Smooth muscle cell (in vitro differentiated cells): ENCODE results near the gene LPO. TPM values are rescaled to one million over a fixed set of nuclear protein-coding genes. Genes with fewer than 3 reads are reported as not detected.

Source experiments
- DNase-seq: peaks from one replicate; lab custom pipeline; 2025; ENCODE audit not compliant: unreplicated experiment; lab: John Stamatoyannopoulos, UW
- H2AFZ ChIP-seq: fragments of 200-600 bp; sonication (generic); 2 replicates; pipeline ENCODE4 v1.6.0; 2016; ENCODE audit warnings: antibody characterized with exemption, low read depth, mild to moderate bottlenecking
- H3F3A ChIP-seq: fragments of 200-600 bp; sonication (generic); 2 replicates; pipeline ENCODE4 v1.6.0; 2017; ENCODE audit warnings: antibody characterized with exemption, low read depth
- H3K27ac ChIP-seq: fragments of 200-600 bp; sonication (generic); 2 replicates; pipeline ENCODE4 v1.5.1; 2016; ENCODE audit warnings: low read depth, mild to moderate bottlenecking
- H3K27me3 ChIP-seq: fragments of 200-600 bp; sonication (generic); 2 replicates; pipeline ENCODE4 v1.6.1; 2016; ENCODE audit warnings: low read depth, mild to moderate bottlenecking
- H3K36me3 ChIP-seq: fragments of 200-600 bp; sonication (generic); 2 replicates; pipeline ENCODE4 v1.5.1; 2016; ENCODE audit warnings: low read depth
- H3K4me1 ChIP-seq: fragments of 200-600 bp; sonication (generic); 2 replicates; pipeline ENCODE4 v1.5.1; 2016; ENCODE audit warnings: low read depth
- H3K4me2 ChIP-seq: fragments of 200-600 bp; sonication (generic); 2 replicates; pipeline ENCODE4 v1.6.0; 2016; ENCODE audit warnings: mild to moderate bottlenecking
- H3K4me3 ChIP-seq: fragments of 200-600 bp; sonication (generic); 2 replicates; pipeline ENCODE4 v1.5.1; 2016; ENCODE audit warnings: mild to moderate bottlenecking
- H3K79me2 ChIP-seq: fragments of 200-600 bp; sonication (generic); 2 replicates; pipeline ENCODE4 v1.6.0; 2016; ENCODE audit warnings: low read depth, mild to moderate bottlenecking
- H3K9ac ChIP-seq: fragments of 200-600 bp; sonication (generic); 2 replicates; pipeline ENCODE4 v1.6.0; 2016; ENCODE audit warnings: low read depth
- H3K9me3 ChIP-seq: fragments of 200-600 bp; sonication (generic); replicated peaks from 2 replicates; pipeline ENCODE4 v1.5.1; 2016; ENCODE audit warnings: low read depth
- H4K20me1 ChIP-seq: fragments of 200-600 bp; sonication (generic); 2 replicates; pipeline ENCODE4 v1.6.0; 2016; ENCODE audit warnings: low read depth
- WGBS: methylation state at CpG from one replicate; pipeline ENCODE4 v1.1.7; 2016; ENCODE audit warnings: low lambda C conversion rate; 5-methylcytosine and 5-hydroxymethylcytosine counted together
- polyA plus RNA-seq: library from polyadenylated mRNA; unstranded; fragments of >200 nt; fragmentation: Nextera tagmentation; extraction: Ambion mirVana; gene quantifications from 2 replicates; pipeline ENCODE4 v1.2.1, GENCODE V29; 2016
- total RNA-seq: library from RNA; depleted of rRNA; stranded (reverse); fragments of >200 nt; gene quantifications from 2 replicates; pipeline ENCODE4 v1.2.3, GENCODE V29; 2014
- TF ChIP-seq, protein P1 (sequence below): fragments of 200-600 bp; sonication (generic); IDR thresholded peaks from 2 replicates; pipeline ENCODE4 v1.5.1; 2017; ENCODE audit warnings: borderline replicate concordance, mild to moderate bottlenecking, antibody characterized with exemption; ENCODE audit not compliant: insufficient read depth, poor library complexity, severe bottlenecking

The LPO gene
- total and polyA plus RNA-seq, 2 experiments from 2014 or later: 3.3 to 4.1 TPM

DNA sequence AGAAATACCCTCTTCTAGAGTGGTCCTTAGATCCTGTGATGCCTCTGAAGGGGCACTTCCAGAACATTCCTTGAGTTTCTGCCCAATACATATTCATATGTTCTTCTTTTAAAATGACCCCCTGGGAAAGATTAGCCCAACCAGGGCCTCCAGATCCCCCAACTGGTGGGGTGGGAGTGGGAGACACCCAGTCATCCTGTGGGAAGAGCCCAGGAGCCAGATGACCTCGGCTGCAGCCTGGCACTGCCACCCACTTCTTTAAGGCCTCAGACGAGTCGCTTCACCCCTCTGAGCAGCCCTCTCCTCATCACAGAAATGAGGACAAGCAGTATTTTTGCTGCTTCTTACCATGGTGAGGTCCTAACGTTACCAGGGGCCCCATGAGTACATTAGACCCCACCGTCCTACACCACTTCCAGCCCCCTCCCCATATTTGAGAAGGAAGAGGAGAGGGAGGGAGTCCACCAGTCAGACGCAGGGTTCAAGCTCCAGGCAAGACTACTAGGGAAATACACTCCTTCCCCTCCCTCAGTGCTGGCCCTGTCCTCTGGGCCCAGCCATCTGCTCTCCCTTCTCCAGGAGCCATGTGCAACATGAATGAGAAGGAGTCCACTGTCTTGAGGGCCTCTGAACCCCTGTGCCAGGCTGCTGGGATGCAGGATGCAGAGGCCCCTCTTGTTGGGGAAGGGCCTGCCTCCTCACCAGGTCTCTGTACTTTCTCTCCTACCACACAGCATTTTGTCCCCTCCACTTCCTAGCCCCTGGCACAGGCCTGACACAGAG is 30.6 kb downstream of the LPO start:
- Histone ChIP-seq H3K36me3 (no peaks in the 10 kb centered on the region), H3K4me2 (no peak overlapping the region), H2AFZ (no peak overlapping the region), H3K27ac (no peak overlapping the region), H3K4me3 (no peak overlapping the region), H3K79me2 (no peaks in the 10 kb centered on the region), H3K9me3 (no peaks in the 10 kb centered on the region), H4K20me1 (no peaks in the 10 kb centered on the region), H3K4me1 (no peaks in the 10 kb centered on the region), H3K9ac (no peak overlapping the region), H3F3A (no peaks in the 10 kb centered on the region), H3K27me3 (peaks cover 19% of the 10 kb centered on the region)
- 81% methylated on average over 6 of the region's 6 CpGs for WGBS
- TF ChIP-seq, protein P1, sequence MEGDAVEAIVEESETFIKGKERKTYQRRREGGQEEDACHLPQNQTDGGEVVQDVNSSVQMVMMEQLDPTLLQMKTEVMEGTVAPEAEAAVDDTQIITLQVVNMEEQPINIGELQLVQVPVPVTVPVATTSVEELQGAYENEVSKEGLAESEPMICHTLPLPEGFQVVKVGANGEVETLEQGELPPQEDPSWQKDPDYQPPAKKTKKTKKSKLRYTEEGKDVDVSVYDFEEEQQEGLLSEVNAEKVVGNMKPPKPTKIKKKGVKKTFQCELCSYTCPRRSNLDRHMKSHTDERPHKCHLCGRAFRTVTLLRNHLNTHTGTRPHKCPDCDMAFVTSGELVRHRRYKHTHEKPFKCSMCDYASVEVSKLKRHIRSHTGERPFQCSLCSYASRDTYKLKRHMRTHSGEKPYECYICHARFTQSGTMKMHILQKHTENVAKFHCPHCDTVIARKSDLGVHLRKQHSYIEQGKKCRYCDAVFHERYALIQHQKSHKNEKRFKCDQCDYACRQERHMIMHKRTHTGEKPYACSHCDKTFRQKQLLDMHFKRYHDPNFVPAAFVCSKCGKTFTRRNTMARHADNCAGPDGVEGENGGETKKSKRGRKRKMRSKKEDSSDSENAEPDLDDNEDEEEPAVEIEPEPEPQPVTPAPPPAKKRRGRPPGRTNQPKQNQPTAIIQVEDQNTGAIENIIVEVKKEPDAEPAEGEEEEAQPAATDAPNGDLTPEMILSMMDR: no peak
- DNase-seq: no peak

DNA sequence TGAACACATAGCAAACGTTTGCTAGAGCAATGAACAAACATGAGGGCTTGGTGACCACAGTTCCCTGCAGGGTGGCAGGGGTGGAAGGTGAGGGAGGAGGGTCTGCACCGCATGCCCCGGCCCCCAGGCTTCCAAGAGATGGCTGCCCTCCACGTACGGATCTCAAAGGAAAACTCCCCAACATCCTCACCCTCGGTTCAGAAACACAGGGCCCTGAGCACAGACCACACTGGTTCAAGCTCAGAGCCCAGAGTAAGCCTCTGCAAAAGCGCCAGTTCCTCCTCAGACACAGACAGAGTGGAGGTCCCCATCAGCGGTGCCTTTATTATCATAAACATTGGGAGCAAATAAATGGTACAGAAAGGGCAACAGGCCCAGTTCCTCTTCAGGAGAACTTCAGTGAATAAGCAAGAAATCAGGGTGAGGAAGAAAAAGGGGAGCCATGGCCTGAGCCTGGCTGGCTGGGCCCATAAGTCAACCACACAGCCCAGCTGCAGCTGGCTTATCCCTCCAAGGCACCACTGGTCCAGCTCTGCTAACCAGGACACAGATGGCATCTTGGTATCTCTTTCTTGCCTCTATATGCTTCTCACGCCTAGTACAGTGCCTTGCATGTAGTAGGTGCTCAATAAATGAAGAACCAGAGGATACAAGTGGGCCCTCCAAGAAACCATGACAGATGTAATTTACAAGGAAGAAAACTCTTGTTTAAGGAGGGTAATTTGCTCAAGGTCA is 31.3 kb downstream of the LPO start:
- Histone ChIP-seq H3F3A (no peaks in the 10 kb centered on the region), H4K20me1 (no peaks in the 10 kb centered on the region), H3K4me2 (no peak overlapping the region), H3K9ac (no peak overlapping the region), H2AFZ (no peak overlapping the region), H3K27ac (no peak overlapping the region), H3K9me3 (no peaks in the 10 kb centered on the region), H3K27me3 (peaks cover 11% of the 10 kb centered on the region), H3K36me3 (no peaks in the 10 kb centered on the region), H3K79me2 (no peaks in the 10 kb centered on the region), H3K4me3 (no peak overlapping the region), H3K4me1 (no peaks in the 10 kb centered on the region)
- 84% methylated on average over 9 of the region's 9 CpGs for WGBS
- TF ChIP-seq, protein P1: no peak
- no peak for DNase-seq

DNA sequence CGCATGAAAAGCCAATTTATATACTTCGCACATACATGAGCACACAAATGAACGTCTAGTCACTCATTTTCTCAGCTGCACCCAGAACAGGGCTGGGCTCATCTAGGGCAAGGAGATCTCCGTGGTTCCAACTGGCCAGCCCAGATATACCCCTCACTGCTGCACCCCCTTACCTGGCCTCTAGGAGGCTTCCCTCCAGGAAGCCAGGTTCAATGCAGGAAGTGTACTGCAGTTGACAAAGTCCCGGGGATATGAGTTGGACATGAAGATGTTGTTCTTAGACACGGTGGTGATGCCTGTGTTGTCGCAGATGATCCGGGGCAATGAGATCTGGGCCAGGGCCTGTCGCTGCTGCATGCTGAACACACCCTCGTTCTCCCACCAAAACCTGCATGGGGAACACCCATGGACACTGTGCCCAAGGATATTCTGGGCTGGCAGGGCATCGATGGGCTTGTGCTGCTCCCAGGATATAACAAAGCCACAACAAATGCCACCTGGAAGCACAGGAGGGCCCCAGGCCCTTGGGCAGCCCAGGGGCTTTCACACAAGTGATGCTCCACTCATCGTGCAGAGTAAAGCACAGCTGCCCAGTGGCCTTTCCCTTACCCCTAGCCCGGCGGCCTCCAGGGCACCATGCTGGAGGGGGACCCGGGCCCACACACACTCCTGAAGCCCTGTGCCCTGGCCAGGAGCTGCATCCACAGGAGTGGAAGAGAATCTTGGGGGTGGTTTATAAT is 32.3 kb downstream of the LPO start:
- Histone ChIP-seq H4K20me1 (no peaks in the 10 kb centered on the region), H2AFZ (no peak overlapping the region), H3K27me3 (peaks cover 5% of the 10 kb centered on the region), H3F3A (no peaks in the 10 kb centered on the region), H3K9ac (no peak overlapping the region), H3K4me2 (no peak overlapping the region), H3K9me3 (no peaks in the 10 kb centered on the region), H3K4me1 (no peaks in the 10 kb centered on the region), H3K4me3 (no peak overlapping the region), H3K79me2 (no peaks in the 10 kb centered on the region), H3K27ac (no peak overlapping the region), H3K36me3 (no peaks in the 10 kb centered on the region)
- TF ChIP-seq, protein P1: no peak
- WGBS: 90% methylated on average over 15 of the region's 15 CpGs
- no peak for DNase-seq
